HG02798 (cell line): ENCODE data around the gene CLEC4C.

Source experiments
- ATAC-seq: cut with Tn5 transposase; IDR thresholded peaks from one replicate; pipeline ENCODE4 v1.9.1; 2021; ENCODE audit warnings: mild to moderate bottlenecking; ENCODE audit not compliant: unreplicated experiment, poor library complexity

Gene CLEC4C

DNA sequence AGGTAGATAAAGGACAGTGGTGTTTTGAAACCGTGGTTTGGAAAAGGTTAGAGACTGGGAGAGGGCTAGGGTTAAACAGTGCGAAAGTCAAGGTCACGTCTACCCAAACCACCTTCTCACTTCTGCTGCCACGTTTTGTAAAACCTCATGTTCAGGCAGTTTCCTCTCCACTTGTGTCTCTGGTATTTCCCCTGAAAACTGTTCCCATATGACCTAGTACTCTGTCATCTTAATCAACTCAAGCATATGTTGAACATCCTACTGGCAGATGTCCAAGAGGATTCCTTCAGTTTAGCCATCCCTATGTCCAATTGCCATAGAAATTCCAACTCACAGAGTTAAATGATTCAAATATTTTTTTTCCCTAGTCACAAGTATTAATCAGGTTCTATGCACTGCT, 17.4 kb downstream of the CLEC4C start:
- no peak for ATAC-seq

DNA sequence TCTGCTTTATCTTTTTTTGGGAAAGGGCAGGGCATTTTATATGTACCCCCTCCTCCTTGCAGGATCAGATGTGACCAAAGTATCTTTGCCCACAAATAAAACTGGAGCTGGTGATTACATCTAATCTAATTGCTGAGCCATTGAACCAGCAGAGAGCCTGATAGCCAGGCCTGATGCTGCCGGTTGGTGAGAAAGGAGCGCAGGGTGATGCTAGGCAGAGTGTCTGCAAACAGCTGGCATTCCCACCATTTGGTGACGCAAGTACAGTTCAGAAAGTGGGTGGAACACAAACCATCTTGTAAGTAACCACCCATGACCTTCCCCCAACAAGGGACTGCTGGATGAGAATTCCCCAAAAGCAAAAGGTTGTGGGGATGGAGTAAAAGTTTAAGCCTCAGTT, 23.2 kb downstream of the CLEC4C start:
- no peak for ATAC-seq

DNA sequence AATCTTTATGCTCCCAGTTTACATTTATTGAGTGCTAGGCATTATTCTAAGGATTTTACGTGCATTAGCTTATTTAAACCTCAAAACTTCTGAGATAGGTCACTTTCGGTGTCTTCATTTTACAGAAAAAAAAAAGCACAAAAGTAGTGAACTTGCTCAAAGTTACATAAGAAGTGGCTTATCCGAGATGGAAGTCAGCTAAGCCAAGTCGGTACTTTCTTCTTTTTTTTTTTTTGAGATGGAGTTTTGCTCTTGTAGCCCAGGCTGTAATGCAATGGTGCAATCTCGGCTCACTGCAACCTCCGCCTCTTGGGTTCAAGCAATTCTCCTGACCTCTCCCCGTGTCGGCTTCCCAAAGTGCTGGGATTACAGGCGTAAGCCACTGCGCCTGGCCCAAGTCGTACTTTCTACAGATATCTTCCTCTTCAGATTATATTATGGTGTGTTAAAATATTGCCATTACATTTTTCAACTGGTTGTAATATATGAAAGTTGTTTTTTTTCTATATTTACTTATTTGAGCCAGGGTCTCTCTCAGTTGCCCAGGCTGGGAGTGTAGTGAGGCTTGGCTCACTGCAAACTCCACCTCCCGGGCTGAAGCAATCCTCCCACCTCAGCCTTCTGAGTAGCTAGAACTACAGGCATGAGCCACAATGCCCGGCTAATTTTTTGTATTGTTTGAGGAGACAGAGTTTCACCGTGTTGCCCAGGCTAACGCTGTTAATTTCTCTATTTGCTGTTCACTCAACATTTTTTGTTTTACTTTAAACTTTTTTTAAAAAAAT, 27.0 kb downstream of the CLEC4C start:
- no peak for ATAC-seq

DNA sequence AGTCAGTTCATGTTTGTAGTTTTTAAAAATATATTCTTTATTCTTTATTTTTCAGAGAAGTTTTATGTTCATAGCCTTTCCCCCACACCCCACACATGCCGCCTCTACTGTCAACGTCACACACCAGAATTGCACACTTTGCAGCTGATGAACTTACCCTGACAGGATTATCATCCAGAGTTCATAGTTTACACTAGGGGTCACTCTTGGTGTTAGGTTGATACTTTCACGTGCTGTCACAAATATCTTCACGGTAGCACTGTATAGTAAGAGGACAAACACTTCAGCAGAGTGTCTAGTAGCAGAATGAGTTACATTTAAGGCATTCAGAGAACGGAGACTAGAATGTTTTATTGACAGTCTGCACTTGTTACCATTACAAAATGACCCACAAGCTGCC, 30.8 kb downstream of the CLEC4C start:
- ATAC-seq: no peak

DNA sequence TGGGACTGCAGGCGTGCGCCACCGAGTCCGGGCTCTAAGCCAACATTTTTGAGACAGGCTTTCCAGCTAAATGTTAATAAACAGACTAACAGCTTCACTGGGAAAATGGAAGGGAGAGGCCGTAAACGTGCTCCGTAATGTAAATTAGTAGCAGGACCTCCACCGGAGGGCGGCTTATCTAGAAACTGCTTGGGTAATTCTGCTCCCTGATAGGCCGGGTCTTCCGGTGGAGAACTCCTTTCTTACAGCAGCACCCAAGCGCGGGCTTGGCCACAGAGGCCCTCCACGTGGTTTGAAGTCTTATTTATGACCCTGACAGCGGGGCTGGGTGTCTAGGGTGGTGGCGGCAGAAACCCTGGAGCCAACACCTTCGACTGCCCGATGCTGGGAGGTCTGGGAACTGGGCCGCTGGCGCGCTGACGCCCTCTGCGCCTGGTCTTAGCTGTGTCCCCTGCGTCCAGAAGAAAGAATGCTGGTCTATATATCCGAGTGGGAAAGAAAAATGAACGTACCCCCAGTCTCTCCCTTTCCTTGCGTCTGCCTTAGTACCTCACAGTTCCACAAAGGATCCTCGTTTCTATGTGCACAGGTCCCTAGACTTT, 34.2 kb downstream of the CLEC4C start:
- no peak for ATAC-seq

DNA sequence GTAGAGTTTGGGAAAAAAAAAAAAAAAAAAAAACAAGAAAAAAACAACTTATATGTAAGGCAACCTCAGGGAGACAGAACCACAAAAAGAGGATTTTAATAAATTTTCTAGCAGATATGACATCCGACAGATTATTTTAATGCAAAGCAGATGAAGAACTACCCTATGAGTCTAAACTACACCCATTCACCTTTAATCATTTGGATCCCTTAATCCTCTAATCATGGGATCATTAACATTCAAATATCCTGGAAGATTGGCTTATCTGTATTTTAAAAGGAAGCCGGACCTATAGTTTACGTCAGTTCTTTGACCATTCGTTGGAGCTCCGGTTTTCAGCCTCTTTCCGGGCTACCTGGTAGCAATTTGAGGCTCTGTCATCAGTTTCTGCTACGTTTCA, 36.0 kb downstream of the CLEC4C start, which contains the start of gene DPPA3:
TSS of gene DPPA3 (plus strand) at position 301 of the 400 bp plus-strand sequence. CDS start 138 bp downstream, outside the sequence.
- no peak for ATAC-seq

DNA sequence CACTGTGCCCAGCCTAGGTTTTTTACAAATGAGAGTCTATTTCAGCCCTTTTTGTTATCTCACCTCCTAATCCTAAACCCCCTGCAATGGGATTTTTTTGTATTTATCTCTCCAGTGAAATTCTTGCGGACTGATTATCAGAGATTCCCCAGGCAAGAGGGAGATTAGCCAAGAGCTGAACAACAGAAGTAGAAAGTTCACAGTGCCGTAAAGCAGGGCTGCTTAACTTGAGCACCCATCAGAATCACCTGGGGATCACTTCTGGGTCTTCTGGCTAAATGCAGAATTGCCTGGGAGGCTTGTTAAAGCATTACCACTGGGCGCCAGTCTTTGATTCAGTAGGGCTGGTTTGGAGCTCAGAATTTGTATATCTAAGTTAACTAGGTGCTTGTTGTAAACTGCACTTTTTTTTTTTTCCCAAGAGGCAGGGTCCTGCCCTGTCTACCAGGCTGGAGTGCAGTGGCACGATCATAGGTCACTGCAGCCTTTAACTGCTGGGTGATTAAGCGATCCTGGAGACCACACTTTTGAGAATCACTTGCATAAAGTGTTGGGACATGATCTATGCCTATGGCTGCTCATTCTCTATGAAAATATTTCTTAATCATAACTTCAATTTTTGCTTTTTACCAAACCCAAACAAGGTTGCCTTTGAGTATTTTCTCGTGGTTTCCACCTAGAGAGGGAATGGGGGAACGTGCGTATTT, 37.1 kb downstream of the CLEC4C start:
- ATAC-seq: no peak

DNA sequence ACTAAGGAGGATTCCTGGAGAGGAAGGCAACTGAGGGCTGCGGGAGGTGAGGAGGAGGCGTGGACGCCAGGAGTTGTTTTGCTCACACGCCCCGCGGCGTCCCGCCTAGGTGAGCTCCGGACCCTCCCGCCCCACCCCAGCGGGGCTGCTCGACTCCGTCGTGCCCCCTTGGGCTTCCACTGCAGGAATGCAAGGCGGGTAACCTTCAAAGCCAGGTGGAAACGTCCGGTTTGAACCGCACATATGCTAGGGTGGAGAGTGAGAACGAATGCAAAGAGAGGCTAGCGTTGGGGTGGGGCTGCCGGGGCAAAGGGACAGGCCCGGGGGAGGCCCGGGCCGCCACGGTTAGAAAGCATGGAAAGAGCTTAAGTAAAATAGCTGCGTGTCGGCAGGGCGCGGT, 41.3 kb downstream of the CLEC4C start:
- ATAC-seq: no peak

DNA sequence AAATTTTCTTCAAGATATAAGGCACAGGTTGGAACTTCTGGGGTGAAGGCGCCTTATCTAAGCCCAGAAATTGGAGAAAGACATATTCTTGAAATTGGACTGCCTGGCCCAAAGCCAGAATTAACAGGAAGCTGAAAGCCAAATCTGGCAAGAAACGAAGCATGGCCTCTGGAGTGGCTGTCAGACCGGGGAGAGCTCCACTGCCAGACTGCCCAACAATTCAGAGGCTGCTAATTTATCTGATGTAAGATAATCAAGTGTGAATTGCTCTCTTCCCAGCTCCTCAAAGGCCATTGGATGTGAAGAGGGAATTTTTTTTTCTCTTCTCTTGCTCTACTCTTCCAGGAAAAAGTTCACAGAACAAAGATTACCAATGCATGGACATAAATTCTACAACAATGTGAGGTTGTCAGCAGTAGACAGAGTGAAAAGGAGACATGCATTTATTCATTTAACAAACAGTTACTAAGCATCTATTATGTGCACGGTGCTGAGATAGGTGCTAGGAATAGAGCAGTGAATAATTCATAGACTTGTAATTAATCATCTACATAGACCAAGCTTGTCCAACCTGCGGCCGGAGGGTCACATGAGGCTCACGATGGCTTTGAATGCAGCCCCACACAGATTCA, 51.5 kb downstream of the CLEC4C start, which contains the start of gene GDF3:
TSS of gene GDF3 (minus strand) at position 210 of the 632 bp plus-strand sequence. CDS start at position 163, 47 bp downstream.
- no peak for ATAC-seq

DNA sequence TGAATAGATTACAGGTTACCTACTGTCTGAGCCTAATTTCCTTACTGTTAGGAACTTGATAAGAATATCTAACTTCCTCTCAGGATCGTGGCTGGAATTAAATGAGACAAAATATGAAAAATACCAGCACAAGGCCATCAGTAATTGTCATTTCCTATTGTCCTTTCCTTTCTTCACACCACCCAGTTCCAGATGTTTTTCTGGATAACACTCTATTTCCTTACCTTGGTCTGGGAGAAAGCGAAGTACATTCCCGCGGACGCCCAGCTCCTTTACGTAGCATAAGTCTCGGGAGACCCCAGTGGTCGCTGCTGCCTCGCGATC, 52.0 kb downstream of the CLEC4C start:
- no peak for ATAC-seq

DNA sequence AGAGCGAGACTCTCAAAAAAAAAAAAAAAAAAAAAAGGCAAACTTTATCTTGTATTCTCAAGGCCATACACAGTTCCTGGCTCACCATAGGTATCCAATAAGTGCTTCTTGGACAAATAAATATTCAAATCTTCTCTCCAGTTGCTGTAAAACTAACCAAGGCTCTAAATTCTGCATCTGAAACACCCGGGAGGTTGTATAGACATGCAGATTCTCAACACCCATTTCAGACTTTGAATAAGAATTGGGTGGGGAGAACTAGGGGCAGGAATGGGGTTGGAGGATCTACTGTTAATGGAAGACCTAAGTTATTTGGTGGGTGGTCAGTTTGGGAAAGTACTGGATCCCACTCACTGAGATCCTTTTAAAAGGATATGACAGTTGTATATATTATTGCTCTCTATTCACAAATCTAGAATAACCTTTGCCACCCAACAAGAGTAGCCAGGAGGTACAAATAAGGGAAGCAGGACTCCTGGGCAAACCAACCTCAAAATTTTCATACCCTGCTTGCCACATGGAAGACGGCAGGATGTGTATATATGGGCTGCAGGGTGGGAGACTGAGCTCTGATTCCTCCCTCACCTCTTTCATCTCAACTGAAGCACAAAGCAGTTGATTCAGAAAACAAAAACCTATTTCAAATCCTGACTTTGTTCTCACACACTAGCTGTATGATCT, 52.5 kb downstream of the CLEC4C start:
- ATAC-seq: no peak

DNA sequence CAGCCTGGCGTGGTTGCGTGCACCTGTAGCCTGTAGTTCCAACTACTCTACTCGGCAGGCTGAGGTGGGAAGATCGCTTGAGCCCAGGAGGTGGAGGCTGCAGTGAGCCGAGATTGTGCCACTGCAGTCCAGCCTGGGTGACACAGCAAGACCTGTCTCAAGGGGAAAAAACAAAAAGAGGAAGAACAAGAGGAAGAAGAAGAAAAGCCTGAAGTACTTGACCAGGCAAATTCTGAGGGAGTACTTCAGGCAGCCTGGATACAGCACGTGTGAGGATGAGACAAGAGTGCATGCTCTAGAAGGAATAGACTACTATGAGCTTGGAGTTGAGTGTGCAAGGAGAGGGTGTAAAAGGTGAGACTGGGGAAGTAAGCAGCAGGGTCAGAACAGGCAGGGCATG, 53.4 kb downstream of the CLEC4C start:
- no peak for ATAC-seq

DNA sequence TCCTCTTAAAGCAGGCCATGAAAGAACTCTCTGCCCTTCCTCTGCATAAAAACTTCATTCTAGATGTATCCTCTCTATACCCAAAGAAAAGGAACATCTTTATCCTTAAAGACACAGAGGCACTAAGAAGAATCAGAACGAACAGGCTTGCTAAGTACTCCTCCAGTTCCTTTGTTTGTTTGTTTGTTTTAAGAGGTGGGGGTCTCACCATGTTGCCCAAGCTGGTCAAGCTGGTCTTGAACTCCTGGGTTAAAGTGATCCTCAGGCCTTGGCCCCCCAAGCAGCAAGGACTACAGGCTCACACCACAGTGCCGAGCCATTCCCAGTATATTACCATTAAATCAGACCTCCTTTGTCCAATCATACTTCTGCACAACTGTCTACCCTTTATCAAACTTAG, 65.6 kb downstream of the CLEC4C start:
- no peak for ATAC-seq
